Eye (tissue), 1 donor: Measurements from ENCODE around the gene RGCC.
"Not testable (repeated sequence)": the region's sequence is repeated elsewhere in the genome, so short reads cannot be mapped to it uniquely, and the experiment has no call there.

Source experiments
- DNase-seq: peaks from one replicate; pipeline ENCODE4 v3.0.0-alpha.2; 2015

The RGCC gene, protein sequence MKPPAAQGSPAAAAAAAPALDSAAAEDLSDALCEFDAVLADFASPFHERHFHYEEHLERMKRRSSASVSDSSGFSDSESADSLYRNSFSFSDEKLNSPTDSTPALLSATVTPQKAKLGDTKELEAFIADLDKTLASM

DNA sequence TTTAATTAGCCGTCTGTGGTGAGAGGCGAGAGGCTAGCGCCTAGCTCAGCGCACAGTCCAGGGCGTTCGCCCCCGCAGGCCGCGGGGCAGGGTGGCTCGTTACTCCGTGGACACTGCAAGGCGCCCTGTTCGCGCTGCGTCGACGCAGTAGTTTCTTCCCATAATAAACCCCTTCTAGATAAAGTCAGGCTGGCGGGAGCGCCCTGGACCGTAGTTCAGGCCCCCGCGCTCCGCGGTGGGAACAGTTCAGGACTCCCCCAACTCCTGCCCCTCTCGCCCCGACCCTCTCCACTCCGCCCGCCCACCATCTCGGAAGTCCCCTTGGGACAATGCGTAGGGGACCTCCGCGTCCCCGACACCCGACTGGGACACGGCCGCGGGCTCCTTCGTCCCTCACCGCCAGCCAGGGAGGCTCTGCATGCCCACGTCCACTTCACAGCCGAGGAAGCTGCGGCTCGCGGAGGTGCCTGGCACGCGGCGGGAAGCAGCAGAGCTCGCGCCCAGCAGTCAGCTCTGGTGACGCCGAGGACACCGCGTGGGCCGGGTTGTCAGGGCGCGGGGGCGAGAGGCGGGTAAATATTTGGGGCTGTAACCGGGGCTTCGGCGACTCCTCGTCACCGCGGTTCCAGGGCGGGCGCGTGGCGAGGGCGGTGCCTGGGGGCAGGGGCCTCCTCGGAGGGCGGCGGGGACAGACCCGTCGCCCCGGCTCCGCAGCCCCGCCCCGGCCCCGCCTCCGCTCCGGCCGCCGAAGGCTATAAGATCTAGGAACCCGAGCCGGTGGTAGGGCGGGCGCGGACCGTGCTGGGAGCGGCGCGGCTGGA, at the start of gene RGCC:
Gene RGCC, plus strand, starts transcription at position 783 of the 821 bp plus-strand sequence. CDS start 158 bp downstream, outside the sequence.
- peak; percentile 84 for DNase-seq

DNA sequence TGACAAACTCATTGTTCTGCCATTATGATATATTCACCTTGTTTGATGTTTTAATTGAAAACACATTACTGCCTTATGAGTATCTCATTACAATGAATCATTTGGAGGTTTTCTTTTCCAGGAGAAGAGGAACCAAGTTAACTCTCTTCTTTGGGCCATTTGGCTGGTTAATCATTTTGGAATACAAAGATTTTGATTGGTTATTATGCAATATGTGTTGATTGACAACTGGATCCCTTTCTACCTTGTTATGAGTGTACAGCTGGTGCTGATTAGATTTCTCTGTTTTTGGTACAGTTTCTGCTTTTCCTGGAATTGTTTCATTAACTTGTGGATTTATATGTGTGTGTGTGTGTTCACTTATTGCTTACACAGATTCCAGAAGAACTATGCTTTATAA, 49.2 kb upstream of the RGCC start:
- no peak for DNase-seq

DNA sequence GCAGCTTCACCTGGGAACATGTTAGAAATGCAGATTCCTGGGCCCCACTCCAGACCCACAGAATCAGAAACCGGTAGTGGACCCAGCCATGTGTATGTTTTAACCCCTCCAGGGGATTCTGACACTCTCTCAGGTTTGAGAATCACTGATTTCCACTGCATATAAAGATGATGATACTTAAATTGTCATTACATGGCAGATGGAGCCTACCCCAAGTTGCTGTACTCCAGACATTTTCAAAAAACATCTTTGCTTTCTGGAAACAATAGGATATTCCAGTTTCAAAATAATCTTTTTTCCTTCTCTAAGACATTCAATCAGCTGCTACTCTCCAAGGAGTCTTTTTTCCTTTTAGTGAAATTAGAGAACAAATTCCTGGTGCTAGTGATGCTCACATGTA, 48.6 kb upstream of the RGCC start:
- DNase-seq: no peak

DNA sequence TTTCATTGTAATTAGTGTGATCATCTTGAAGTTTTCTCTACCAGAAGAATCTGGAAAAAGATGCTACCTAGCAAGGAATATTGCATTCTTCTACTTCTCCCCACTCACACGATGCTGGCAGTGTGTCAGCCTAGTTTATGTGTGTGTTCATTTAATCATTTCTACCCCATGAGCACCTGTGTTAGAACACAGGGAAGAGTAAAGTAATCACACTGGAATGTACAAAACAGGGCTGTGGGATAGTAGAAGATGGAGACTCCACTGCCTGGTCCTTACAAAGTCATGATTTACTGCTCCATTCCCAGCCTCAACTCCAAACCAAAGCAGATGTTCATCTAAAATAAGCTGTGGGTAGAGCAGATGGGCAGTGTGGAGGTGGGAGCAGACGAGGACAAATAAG, 47.7 kb upstream of the RGCC start:
- no peak for DNase-seq

DNA sequence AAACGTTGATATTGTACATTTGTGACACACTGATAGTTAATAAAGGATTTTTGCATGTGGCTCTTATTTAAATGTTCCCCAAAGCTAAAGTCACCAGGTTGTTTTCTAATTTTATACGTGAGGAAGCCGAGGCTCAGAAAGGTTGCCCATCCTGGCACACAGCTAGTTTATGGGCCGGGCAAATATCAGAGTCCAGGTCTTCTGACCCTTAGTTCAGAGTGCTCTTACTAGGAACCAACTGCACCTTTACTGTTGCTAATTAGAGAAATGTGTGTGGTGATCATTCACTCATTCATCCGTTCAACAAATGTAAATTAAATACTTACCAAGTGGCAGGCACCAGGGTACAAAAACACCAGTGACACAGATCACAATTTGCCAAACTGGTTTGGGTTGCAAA, 46.3 kb upstream of the RGCC start:
- no peak for DNase-seq

DNA sequence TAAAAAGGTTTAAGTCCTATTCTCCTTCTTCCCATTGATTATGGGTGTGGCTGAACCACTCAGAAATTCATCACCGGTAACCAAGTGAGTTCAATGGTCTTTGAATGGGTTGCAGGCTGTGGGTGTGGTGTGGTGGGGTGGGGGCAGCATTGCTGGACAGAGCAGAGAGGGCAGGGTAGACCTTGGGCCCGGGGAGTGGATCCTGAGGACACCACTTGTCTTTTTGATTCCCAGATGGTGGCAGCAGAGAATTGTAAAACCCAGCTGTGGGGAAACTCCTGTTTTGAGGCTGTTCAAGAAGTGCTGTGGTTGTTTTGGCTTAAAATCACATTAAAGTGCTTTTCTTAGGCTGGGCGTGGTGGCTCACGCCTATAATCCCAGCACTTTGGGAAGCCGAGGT, 45.8 kb upstream of the RGCC start:
- peak; percentile 35 for DNase-seq

DNA sequence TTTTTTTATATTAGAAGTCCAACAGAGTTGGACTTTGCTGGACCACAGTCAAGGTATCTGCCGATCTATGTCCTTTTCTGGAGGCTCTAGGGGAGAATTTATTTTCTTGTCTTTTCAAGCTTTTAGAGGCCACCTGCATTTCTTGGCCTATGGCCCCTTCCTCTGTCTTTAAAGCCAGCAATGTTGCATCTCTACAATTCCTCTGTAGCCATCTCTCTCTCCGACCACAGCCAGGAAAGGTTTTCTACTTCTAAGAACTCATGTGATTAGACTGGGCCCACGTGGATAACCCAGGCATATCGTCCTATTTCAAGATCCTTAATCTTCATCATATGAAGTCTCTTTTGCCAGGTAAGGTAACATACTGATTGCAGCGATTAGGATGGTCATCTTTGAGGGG, 43.5 kb upstream of the RGCC start:
- no peak for DNase-seq

DNA sequence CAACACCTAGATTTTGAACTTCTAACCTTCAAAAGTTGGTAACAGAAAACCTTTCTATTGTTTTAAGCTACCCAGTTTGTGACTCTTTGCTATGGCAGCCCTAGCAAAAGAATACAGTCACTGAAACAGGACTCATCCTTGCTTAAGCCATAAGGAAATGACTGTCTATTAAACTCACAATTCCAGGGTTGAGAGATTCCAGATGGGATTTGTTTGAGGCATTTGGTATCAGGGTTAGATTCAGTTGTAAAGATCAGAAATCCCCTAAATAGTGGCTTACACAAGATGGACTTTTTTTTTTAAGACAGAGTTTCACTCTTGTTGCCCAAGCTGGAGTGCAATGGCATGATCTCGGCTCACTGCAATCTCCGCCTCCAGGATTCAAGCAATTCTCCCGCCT, 41.1 kb upstream of the RGCC start:
- no peak for DNase-seq

DNA sequence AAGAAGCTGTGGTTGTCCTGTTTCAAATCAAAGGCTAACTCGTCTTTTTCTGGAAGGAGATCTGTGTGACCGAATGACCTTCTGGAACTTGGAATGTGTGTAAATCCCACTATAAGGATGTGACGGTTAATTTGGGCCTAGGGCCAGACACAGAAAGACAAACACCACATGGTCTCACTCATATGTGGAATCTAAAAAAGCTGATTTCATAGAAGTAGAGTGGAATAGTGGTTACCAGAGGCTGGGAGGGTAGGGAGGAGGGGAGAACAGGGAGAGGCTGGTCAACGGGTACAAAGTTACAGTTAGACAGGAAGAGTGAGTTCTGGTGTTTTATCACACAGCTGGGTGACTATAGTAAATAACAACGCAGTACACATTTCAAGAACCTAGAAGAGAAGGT, 39.3 kb upstream of the RGCC start:
- DNase-seq: no peak

DNA sequence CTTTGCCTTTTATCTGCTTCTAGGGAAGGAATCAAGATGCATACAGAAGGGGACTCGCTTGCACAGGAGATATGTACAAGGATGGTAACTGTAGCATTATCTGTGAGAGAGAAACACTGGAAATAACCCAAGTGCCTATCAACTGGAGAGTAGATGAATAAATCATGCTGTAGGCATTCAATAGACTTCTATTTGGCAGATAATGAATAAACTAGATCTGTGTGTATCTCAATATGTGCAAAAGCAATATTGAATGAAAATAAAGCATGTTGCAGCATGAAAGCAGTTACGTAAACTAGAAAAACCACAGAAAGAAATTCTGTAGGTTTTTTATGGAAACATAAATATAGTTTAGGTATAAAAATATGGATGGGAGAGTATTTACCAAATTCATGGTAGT, 38.6 kb upstream of the RGCC start:
- no peak for DNase-seq

DNA sequence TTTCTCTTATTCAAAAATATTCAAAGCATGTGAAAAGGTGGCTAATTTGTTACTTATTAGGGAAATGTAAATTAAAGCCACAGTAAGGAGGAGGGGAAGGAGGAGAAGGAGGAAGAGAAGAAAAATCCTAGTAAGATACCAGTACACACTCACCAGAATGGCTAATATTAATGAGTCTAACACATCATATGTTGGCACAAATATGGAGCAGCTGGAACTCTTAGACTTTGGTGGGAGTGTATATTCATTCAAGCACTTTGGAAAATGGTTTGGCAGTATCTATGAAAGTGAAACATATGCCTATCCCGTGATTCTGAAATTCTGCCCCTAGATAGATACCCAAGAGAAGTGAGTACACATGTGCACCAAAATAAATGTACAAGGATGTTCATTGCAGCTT, 38.1 kb upstream of the RGCC start:
- DNase-seq: no peak

DNA sequence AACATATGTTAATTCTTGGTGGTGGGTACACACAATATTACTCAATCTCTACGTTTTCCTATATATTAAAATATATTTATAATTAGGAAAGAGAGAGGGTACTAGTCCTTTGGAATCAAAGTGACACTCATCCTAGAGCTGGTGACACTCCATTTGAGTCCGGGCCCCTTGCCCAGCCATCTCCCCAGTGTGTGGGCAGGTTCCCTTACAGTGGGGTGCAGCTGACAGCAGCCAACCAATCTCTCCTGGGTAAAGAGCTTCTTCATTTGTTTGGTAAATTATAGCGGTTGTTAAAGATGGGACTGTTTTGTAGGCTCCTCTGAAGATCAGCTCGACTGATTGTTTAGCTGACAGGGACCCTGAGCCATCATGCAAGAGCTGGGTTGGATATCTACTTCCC, 37.2 kb upstream of the RGCC start:
- DNase-seq: no peak

DNA sequence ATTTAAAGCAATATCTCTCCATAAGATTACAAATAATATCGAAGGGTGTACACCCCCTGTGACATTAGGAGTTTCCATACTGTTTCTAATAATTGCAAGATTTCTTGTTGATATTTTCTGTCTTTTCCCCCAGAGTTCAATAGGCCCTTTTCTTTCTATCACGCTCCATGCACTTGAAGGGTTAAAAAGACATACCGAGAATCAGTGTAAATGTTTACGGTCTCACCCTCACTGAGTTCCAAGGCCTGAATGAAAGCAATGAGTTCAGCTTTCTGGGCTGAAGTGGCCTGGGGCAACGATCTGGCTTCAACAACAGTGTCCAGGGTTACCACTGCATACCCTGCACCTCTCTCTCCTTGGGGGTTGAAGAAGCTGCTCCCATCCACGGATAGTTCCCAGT, 36.0 kb upstream of the RGCC start:
- not testable (repeated sequence) for DNase-seq

DNA sequence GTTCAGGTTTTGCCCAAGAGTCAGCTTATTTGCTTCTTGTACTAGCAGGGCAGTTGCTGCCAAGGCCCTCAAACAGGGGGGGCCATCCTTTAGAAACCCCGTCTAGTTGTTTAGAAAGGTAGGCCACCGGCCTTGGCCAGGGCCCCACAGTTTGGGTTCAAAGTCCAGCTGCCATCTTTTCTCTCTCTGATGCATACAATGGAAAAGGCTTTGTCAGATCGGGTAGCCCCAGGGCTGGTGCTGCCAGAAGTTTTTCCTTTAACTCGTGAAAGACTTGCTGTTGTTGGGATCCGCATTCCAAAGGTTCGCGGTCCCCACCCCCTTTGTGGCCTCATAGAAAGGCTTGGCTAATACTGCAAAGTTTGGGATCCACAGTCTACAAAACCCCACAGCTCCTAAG, 35.4 kb upstream of the RGCC start:
- not testable (repeated sequence) for DNase-seq

DNA sequence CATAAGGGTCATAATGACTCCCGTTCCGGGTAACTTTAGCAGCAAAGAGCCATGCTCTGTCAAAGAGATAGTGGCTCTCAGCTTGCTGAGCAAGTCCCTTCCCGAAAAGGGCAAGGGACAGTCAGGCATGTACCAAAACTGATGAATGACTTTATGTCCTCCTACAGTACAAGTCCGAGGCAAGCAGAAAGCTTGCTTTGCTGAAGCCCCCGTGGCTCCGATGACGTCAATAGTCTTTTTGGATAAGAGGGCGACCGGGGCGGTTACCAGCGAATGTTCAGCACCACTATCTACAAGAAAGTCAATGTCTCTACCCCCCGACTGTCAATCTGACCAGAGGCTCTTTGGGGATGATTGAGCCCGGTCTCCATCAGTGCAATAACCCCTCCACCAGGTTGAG, 34.1 kb upstream of the RGCC start:
- not testable (repeated sequence) for DNase-seq

DNA sequence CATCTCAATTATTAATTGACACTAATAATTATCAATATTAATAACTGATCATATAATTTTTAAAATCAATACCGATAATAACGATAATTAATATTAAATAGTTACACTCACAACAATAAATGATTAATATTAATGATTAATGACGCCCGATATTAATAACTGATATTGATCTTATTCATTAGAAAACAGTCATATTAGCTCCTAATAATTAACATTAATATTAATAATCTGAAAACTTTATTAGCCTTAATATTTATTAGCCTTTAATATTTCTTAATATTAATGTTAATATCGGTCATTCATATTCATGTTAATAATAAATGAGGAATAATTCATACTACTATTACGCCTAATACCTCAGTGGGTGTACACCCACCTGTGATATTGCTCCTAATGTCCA, 32.7 kb upstream of the RGCC start:
- DNase-seq: not testable (repeated sequence)

DNA sequence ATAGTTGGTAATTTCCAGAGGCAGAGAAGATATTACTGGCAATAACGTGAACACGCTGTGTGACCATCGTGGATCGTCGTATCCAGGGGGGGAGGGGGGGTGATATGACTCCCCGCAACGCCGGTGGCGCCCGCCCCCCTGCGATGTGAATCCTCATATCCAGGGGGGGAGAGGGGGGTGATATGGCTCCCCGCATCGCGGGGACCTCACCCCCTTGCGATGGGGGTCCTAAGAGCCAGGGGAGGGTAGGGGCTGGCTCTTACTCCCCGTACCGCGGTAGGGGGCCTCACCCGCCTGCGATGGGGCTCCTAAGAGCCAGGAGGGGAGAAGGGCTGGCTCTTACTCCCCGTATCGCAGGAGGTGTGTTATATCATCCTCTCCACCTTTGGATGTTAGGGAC, 31.3 kb upstream of the RGCC start:
- DNase-seq: no peak

DNA sequence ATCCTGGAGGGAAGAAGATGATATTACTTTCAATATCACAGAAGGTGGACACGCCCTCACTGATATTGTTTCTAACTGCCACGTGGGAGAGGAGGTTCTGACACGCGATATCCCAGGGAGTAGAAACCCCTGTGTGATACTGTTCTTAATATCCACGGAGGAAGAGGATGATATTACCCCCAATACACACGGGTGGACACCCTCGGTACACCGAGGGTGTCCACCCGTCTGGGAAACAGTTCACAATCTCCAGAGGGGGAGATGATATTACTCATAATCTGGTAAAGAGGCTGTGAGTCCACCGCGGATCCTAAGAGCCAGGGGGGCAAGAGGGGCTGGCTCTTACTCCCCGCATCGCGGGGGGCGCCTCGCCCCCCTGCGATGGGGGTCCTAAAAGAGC, 29.7 kb upstream of the RGCC start:
- DNase-seq: no peak

DNA sequence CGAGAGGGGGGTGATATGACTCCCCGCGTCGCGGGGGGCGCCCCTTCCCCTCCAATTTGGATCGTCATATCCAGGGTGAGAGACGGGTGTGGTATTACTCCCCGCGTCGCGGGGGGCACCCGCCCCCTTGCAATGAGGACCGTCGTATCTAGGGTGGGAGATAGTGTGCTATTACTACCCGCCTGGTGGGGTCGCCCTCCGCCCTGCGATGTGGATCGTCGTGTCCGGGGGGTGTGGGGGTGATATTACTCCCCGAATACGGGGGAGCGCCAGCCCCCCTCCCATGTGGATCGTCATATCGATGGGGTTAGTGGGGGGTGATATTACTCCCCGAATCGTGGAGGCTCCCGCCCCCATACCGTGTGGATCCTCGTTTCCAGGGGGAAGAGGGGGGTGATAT, 29.2 kb upstream of the RGCC start:
- no peak for DNase-seq

DNA sequence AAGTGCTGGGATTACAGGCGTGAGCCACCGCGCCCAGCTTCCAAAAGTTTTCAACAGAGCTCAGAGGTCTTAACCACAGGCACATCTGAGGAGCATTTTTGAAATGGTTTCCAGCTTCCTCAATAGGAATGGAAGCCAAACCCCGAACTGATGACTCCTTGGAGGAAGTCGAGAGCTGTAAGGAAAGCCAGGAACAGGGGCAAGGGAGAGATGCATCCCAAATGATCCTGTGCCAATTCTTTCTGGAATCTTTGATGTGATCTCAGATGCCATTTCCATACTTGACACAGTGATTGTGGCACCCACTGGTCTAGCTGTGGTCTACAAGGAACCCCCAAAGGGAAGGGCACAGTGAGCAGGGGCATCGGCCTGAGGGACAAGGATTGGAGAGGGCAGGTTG, 23.3 kb upstream of the RGCC start:
- not testable (repeated sequence) for DNase-seq

DNA sequence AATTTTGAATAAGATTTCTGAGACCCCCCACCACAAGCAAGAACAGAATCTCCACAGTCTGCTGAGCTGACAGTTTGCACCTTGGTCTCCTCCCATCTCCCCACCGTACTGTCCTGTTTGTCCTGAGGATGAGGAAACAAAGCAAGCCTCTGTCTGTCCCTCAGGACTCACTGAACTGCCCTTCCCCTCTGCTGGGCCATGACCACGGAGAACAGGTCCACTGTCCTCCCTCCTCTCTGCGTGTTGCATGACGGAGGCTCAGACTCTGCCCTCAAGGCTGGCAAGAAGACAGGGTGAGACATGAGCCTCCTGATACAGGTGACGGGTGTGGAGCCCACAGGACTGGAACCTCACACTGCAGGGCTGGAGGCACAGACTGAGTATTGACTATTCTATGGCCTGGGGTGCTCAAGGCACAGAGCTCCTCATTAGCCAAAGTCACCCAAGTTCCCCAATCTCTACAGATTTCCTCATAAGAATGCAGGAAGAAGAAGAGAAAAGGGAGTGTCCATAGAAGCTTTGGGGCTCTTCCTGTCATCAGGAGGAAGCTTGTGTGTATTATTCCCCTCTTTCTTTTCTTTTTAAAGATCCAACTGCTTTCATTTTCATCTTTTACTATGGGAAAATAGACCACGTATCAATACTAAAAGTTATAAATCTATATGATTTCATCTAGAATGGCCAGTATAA, 22.4 kb upstream of the RGCC start:
- no peak for DNase-seq

DNA sequence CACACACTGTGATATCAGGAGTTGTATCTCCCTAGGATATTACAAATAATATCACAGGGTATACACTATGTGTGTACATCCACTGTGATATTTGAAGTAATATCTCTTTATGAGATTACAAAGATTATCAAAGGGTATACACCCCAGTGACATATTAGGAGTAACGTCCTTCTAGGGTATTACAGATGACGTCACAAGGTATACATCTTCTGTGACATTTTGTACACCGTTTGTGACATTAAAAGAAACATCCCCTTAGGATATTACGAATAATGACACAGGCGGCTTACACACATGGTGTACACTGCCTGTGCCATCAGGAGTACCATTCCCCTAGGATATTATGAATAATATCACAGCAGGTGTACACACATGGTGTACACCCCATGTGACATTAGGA, 13.4 kb upstream of the RGCC start:
- DNase-seq: no peak

DNA sequence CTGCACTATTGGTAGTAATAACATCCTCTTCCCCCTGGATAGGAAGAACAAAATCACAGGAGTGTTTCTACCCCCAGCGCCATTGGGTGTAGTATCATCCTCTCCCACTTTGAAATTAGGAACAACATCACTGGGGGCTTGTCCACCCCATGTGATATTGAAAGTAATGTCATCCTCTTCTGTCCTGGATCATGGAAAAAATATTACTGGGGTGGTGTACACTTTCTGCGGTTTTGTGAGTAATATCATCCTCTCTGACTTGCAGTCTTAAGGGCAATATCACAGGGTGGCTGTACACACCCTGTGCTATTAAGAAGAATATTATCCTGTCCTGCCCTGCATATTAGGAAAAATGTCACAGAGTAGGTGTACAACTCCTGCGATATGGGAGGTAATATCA, 4.9 kb upstream of the RGCC start:
- no peak for DNase-seq

DNA sequence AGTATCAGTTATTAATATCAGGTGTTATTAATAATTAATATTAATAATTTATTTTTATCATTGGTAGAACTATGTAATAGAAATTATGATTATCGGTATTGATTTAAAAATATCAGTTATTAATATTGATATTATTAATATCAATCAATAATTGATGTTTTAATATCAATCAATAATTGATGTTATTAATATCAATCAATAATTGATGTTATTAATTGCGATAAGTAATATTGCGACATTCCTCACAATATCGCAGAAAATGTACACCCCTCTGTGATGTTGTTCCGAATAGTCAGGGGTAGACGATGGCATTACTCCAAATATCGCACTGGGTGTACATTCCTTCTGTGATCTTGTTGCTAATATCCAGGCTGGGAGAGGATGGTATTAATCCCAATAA, 3.7 kb upstream of the RGCC start:
- no peak for DNase-seq
